CD4-positive, alpha-beta T cell treated with Interleukin-17A for 1 hour (primary cell): ENCODE measurements around the gene MYO16.
"Not testable (repeated sequence)": the region's sequence is repeated elsewhere in the genome, so short reads cannot be mapped to it uniquely, and the experiment has no call there.

ENCODE experiments used
- DNase-seq: peaks from one replicate; pipeline ENCODE4 v3.0.0-alpha.2; 2020

MYO16 gene

GRCh38 chr13:109092186-109092585, 462.8 kb downstream of the MYO16 start:
- DNase-seq, result not testable (repeated sequence)

- DNase-seq, result no peak
Observed at GRCh38 chr13:109093998-109094397, 464.6 kb downstream of the MYO16 start.

- DNase-seq, result no peak
Observed at GRCh38 chr13:109095126-109095525, 465.7 kb downstream of the MYO16 start.

GRCh38 chr13:109096101-109096500, 466.7 kb downstream of the MYO16 start:
- no peak for DNase-seq

- DNase-seq, result no peak
Observed at GRCh38 chr13:109100705-109101304, 471.4 kb downstream of the MYO16 start.

- no peak for DNase-seq
Observed at GRCh38 chr13:109101550-109102144, 472.2 kb downstream of the MYO16 start.

- no peak for DNase-seq
Observed at GRCh38 chr13:109105899-109106298, 476.5 kb downstream of the MYO16 start.

GRCh38 chr13:109110159-109110558, 480.7 kb downstream of the MYO16 start:
- no peak for DNase-seq

GRCh38 chr13:109111141-109111540, 481.7 kb downstream of the MYO16 start:
- DNase-seq, result no peak

- no peak for DNase-seq
Observed at GRCh38 chr13:109113427-109113826, 484.0 kb downstream of the MYO16 start.

- no peak for DNase-seq
Observed at GRCh38 chr13:109114162-109114561, 484.8 kb downstream of the MYO16 start.

GRCh38 chr13:109114991-109115390, 485.6 kb downstream of the MYO16 start:
- no peak for DNase-seq

GRCh38 chr13:109118521-109118920, 489.1 kb downstream of the MYO16 start:
- DNase-seq, result no peak

- no peak for DNase-seq
Observed at GRCh38 chr13:109119896-109120295, 490.5 kb downstream of the MYO16 start.

GRCh38 chr13:109121826-109122225, 492.4 kb downstream of the MYO16 start:
- DNase-seq, result no peak

GRCh38 chr13:109123971-109124370, 494.6 kb downstream of the MYO16 start:
- DNase-seq, result no peak

GRCh38 chr13:109126178-109126577, 496.8 kb downstream of the MYO16 start:
- no peak for DNase-seq

- no peak for DNase-seq
Observed at GRCh38 chr13:109126891-109127641, 497.7 kb downstream of the MYO16 start.

- DNase-seq, result no peak
Observed at GRCh38 chr13:109128121-109128520, 498.7 kb downstream of the MYO16 start.

- DNase-seq, result no peak
Observed at GRCh38 chr13:109130093-109130835, 500.9 kb downstream of the MYO16 start.

GRCh38 chr13:109131698-109132257, 502.4 kb downstream of the MYO16 start:
- DNase-seq, result no peak

GRCh38 chr13:109135018-109135417, 505.6 kb downstream of the MYO16 start:
- DNase-seq, result no peak

GRCh38 chr13:109136873-109137272, 507.5 kb downstream of the MYO16 start:
- DNase-seq, result no peak
